ENCODE measurements around the gene SVEP1.

DNA sequence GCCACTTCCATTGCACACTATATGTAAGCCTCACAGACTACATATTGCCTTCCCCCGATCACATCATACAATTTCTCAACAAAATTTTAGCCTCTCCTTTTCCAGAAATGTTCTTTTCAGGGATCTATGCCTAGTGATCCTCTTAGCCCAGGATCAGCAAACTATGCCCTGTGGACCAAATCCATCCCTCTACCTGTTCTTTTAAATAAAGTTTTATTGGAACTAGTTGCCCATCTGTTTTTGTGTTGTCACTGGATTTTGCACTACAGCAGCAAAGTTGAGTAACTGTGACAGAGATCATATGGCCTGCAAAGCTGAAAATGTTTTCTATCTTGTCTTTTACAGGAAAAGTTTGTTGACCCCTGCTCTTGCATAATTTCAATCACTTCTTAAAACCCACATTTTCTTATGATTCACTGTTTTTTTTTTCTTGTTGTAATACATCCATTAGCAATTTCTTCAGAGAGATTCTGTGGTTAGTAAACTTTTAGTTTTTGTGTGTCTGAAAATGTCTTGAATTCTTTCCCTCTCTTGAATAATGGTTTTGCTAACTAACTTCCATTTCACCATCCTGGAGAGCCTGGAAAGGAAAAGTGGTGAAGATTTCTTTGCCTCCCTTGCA is 248.9 kb downstream of the SVEP1 start:
- TF ChIP-seq, protein P1, sequence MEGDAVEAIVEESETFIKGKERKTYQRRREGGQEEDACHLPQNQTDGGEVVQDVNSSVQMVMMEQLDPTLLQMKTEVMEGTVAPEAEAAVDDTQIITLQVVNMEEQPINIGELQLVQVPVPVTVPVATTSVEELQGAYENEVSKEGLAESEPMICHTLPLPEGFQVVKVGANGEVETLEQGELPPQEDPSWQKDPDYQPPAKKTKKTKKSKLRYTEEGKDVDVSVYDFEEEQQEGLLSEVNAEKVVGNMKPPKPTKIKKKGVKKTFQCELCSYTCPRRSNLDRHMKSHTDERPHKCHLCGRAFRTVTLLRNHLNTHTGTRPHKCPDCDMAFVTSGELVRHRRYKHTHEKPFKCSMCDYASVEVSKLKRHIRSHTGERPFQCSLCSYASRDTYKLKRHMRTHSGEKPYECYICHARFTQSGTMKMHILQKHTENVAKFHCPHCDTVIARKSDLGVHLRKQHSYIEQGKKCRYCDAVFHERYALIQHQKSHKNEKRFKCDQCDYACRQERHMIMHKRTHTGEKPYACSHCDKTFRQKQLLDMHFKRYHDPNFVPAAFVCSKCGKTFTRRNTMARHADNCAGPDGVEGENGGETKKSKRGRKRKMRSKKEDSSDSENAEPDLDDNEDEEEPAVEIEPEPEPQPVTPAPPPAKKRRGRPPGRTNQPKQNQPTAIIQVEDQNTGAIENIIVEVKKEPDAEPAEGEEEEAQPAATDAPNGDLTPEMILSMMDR (optimal IDR thresholded peaks at IDR 0.05 in 1 of 3, IDR thresholded peaks at IDR 0.05 in 1 of 3, conservative IDR thresholded peaks at IDR 0.05 in 1 of 3; ENCODE audit: extremely low read depth in 1 of 3, insufficient read depth in 2 of 3, low read length in 3 of 3): no peak
- no peak for TF ChIP-seq EZH2 (IDR thresholded peaks at IDR 0.05; ENCODE audit: low read length)

Measured in keratinocyte (primary cell).